ENCODE measurements around the gene GPHN.

- TF ChIP-seq POLR2A (IDR thresholded peaks at IDR 0.05; ENCODE audit: low read depth, low read length) (no peak), POLR2AphosphoS5 (IDR thresholded peaks at IDR 0.05; ENCODE audit: low read depth, low read length) (no peak), SPI1 (IDR thresholded peaks at IDR 0.05; ENCODE audit: low read depth, low read length) (no peak)
These were observed 633.4 kb downstream of the GPHN start for GRCh38 chr14:67141146-67141900.
